Mononuclear cell (primary cell): ENCODE data around the gene TRDN. TPM values are rescaled to one million over a fixed set of nuclear protein-coding genes. Genes with fewer than 3 reads are reported as not detected.

ENCODE experiments used
- H3K27me3 ChIP-seq: 2 replicates; pipeline ENCODE4 v1.6.0; 2011; ENCODE audit warnings: low read length, control low read depth; ENCODE audit not compliant: insufficient read depth
- H3K4me1 ChIP-seq: 2 replicates; pipeline ENCODE4 v1.5.1; 2011; ENCODE audit warnings: mild to moderate bottlenecking, low read length, control low read depth; ENCODE audit not compliant: insufficient read depth
- H3K4me3 ChIP-seq: 2 replicates; pipeline ENCODE4 v1.5.1; 2011; ENCODE audit warnings: mild to moderate bottlenecking, low read length, moderate library complexity
- H3K9me3 ChIP-seq: 2 replicates; pipeline ENCODE4 v1.5.1; 2011; ENCODE audit warnings: low read depth, mild to moderate bottlenecking, control low read depth, low read length
- total RNA-seq: library from RNA; depleted of rRNA; stranded (reverse); fragments of >200 nt; gene quantifications from one replicate; pipeline ENCODE4 v1.2.3, GENCODE V29; 2012

The TRDN gene
- total RNA-seq, 1 donor = not detected

GRCh38 chr6:123211777-123212545 lies 424.8 kb downstream of the TRDN start:
- Histone ChIP-seq H3K27me3 (no peaks in the 10 kb centered on the region), H3K4me3 (no peak overlapping the region), H3K9me3 (no peaks in the 10 kb centered on the region), H3K4me1 (no peaks in the 10 kb centered on the region)

DNA sequence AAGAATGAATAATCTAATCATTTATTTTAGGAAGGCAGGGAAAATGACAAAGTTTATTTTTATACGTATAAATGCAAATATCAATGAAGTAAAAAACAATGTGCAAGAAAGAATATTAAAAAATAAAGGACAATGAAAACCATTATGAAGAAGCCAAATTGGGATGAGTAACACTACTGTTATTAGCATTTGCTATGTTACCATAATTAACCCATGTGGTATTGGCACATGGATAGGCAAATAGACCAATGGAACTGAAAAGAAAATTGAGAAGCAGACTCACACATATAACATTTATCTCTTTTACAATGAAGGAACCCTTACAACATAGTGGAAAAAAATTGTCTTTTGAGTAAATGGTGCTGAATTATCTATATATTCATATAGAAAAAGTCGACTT lies 426.1 kb downstream of the TRDN start:
- no peaks in the 10 kb centered on the region for H3K9me3 ChIP-seq

DNA sequence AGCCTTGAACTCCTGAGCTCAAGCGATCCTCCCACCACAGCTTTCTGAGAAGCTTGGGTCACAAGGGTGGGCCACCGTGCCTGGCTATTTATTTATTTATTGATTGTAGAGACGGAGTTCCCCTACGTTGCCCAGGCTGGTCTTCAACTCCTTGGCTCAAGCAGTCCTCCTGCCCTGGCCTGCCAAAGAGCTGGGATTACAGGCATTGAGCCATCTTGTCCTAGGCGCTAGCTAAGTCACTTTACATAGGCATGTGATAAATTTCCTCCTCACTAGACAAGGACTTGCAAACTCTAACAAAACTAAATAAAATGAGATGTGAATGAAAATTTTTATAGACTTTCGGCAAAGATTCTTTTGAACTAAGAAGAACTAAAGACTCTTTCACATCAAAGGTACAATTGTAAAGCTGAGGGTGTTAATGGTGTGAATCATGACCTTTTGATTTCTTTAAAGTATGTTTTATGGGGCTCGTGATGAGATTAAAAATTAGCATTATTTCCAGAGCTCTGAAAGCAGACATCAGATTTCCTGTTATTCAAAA lies 428.7 kb downstream of the TRDN start:
- Histone ChIP-seq H3K4me3 (no peak overlapping the region), H3K9me3 (no peaks in the 10 kb centered on the region), H3K4me1 (no peaks in the 10 kb centered on the region), H3K27me3 (no peaks in the 10 kb centered on the region)

More for the DNA sequence above, 426.1 kb downstream of the TRDN start:
- Histone ChIP-seq H3K4me3 (no peak overlapping the region), H3K27me3 (no peaks in the 10 kb centered on the region), H3K4me1 (no peaks in the 10 kb centered on the region)

DNA sequence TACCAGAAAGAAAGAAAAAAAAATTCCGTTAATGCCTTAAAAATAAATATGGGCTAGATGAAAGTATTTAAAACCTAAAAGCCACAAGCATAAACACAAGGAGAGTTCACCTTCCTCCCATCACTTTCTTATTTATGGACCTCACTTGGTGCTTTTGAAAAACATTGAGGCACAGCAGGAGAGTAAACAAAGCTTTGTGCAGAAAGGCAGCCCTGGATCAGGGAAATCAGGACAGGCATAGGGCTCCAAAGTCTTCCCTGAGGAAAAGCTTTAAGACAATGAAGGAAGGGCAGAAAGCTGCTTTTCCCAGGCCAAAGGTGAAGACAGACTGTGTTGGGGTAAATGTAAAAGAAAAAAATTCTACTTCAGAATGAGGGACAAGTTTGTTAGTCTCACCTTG lies 432.8 kb downstream of the TRDN start:
- no peaks in the 10 kb centered on the region for H3K9me3 ChIP-seq
- no peaks in the 10 kb centered on the region for H3K4me1 ChIP-seq
- no peaks in the 10 kb centered on the region for H3K27me3 ChIP-seq
- H3K4me3 ChIP-seq = no peak overlapping the region

DNA sequence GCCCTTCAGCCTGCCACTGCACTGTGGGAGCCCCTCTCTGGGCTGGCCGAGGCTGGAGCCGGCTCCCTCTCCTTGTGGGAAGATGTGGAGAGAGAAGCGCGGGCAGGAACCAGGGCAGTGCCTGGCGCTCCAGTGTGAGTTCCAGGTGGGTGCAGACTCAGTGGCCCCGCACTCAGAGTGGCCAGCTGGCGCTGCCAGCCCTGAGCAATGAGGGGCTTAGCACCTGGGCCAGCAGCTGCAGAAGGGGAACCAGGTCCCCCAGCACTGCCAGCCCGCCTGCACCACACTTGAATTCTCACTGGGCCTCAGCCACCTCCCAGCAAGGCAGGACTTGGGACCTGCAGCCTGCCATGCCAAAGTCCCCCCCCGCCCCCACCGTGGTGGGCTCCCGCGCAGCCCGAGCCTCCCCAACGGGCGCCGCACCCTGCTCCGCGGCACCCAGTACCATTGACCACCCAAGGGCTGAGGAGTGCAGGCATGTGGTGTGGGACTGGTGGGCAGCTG lies 434.8 kb downstream of the TRDN start:
- no peak overlapping the region for H3K4me3 ChIP-seq

DNA sequence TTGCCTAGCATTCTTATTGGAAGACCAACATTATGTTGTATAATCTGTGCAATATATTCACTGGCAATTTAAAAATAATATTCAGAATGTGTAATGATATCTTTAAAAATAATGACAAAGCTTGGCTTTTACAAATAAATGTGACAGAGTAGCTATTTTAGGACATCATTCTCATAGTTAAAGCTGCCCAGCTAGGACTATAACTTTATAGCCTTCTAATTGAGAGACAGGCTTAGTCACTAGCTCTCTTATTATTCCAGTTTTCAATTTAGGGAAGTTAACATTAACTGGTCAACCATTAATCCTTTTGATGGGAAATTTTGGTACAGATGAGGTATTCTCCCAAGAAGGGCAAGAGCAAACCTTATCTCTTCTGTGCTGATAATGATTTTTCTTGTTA lies 443.5 kb downstream of the TRDN start:
- Histone ChIP-seq H3K4me3 (no peak overlapping the region), H3K9me3 (no peaks in the 10 kb centered on the region), H3K4me1 (no peaks in the 10 kb centered on the region), H3K27me3 (no peaks in the 10 kb centered on the region)

More for the DNA sequence above, 434.8 kb downstream of the TRDN start:
- Histone ChIP-seq H3K9me3 (no peaks in the 10 kb centered on the region), H3K27me3 (no peaks in the 10 kb centered on the region), H3K4me1 (no peaks in the 10 kb centered on the region)

- no peaks in the 10 kb centered on the region for H3K4me1 ChIP-seq
- no peaks in the 10 kb centered on the region for H3K27me3 ChIP-seq
- H3K9me3 ChIP-seq = no peaks in the 10 kb centered on the region
- no peak overlapping the region for H3K4me3 ChIP-seq
Observed at GRCh38 chr6:123189816-123190215, 446.9 kb downstream of the TRDN start.

DNA sequence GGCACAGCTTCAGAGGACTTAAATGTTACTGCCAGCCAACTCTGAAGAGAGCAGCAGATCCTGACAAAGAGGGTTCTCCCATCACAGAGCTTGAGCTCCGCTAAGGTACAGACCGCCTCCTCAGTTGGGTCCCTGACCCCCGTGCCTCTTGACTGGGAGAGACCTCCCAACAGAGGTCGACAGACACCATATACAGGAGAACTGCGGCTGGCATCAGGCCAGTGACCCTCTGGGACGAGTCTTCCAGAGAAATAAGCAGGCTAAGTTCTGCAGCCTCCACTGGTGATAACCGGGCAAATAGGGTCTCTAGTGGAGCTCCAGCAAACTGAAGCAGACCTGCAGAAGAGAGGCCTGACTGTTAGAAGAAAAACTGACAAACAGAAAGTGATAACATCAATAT lies 453.8 kb downstream of the TRDN start:
- Histone ChIP-seq H3K4me1 (no peaks in the 10 kb centered on the region), H3K9me3 (no peaks in the 10 kb centered on the region)

GRCh38 chr6:123176706-123177105 lies 460.0 kb downstream of the TRDN start:
- Histone ChIP-seq H3K9me3 (no peaks in the 10 kb centered on the region), H3K4me1 (no peaks in the 10 kb centered on the region), H3K27me3 (no peaks in the 10 kb centered on the region), H3K4me3 (no peak overlapping the region)

More for the DNA sequence above, 453.8 kb downstream of the TRDN start:
- H3K4me3 ChIP-seq = no peak overlapping the region
- H3K27me3 ChIP-seq = no peaks in the 10 kb centered on the region

- Histone ChIP-seq H3K9me3 (no peaks in the 10 kb centered on the region), H3K4me3 (no peak overlapping the region), H3K4me1 (no peaks in the 10 kb centered on the region), H3K27me3 (no peaks in the 10 kb centered on the region)
Observed at GRCh38 chr6:123171341-123172115, 465.2 kb downstream of the TRDN start.

- Histone ChIP-seq H3K9me3 (no peaks in the 10 kb centered on the region), H3K4me3 (no peak overlapping the region), H3K4me1 (no peaks in the 10 kb centered on the region), H3K27me3 (no peaks in the 10 kb centered on the region)
Observed at GRCh38 chr6:123169774-123170095, 467.0 kb downstream of the TRDN start.

GRCh38 chr6:123168892-123169773 lies 467.6 kb downstream of the TRDN start:
- Histone ChIP-seq H3K9me3 (no peaks in the 10 kb centered on the region), H3K4me3 (no peak overlapping the region), H3K4me1 (no peaks in the 10 kb centered on the region), H3K27me3 (no peaks in the 10 kb centered on the region)

GRCh38 chr6:123168466-123168865 lies 468.3 kb downstream of the TRDN start:
- no peak overlapping the region for H3K4me3 ChIP-seq
- H3K27me3 ChIP-seq = no peaks in the 10 kb centered on the region
- no peaks in the 10 kb centered on the region for H3K4me1 ChIP-seq
- H3K9me3 ChIP-seq = no peaks in the 10 kb centered on the region
